PC-9 (cell line): Measurements from ENCODE around the gene SLC6A17.

ENCODE experiments used
- CTCF ChIP-seq: fragments of 200-600 bp; sonication (generic); conservative IDR thresholded peaks from 2 replicates; pipeline ENCODE4 v1.6.1; 2017; ENCODE audit warnings: mixed run types, antibody characterized with exemption, mild to moderate bottlenecking, moderate library complexity
- EZH2 ChIP-seq: fragments of 200-600 bp; sonication (generic); IDR thresholded peaks from 2 replicates; pipeline ENCODE4 v1.8.0; 2017; ENCODE audit warnings: antibody characterized with exemption, low read depth

DNA sequence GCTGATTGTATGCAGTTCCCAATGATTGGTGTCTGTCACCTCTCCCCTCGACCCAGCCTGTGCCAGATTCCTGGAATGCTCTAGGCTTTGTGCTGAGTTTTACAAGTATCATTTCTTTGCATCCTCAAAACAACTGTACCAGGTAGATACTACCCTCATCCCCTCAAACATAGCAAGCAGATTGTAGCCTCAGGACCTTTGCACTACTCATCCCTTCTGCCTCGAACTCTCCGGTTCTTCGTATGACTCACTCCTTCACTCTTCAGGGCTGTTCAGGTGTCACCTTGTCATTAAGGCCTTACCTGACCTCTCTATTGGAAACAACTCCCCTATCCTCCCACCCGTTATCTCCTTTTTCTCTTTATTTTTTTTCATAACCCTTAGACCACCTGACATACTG lies 67.8 kb downstream of the SLC6A17 start:
- no peak for TF ChIP-seq CTCF
- TF ChIP-seq EZH2, result no peak
